Hematopoietic multipotent progenitor cell treated with erythropoietin and hydrocortisone succinate and interleukin-3 and kit ligand, for 6 days (in vitro differentiated cells): ENCODE data around the gene ATAD2B.
"Not testable (repeated sequence)": the region's sequence is repeated elsewhere in the genome, so short reads cannot be mapped to it uniquely, and the experiment has no call there.

Experiments
- DNase-seq: peaks from one replicate; pipeline ENCODE4 v3.0.0-alpha.2; 2015

The ATAD2B gene

DNA sequence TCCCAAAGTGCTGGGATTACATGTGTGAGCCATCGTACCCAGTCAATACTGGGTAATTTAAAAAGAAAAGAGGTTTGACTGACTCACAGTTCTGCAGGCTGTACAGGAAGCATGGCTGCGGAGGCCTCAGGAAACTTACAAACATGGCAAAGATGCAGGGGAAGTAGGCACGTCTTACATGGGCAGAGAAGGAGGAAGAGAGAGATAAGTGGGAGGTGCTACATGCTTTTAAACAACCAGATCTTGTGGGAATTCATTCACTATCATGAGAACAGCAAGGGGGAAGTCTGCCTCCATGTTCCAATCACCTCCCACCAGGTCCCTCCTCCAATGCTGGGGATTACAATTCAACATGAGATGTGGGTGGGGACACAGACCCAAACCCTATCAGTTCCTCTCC, 192.5 kb downstream of the ATAD2B start:
- DNase-seq = no peak

DNA sequence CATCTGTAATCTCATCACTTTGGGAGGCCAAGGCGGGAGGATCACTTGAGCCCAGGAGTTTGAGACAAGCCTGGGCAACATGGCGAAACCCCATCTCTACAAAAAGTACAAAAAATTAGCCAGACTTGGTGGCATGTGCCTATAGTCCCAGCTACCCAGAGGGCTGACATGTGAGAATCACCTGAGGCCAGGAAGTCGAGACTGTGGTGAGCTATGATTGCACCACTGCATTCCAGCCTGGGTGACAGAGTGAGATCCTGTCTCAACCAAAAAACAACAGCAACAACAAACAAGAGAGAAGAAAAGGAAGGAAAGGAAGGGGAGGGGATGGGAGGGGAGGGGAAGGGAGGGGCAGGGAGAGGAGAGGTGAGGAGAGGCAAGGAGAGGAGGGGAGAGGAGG, 203.9 kb downstream of the ATAD2B start:
- not testable (repeated sequence) for DNase-seq

DNA sequence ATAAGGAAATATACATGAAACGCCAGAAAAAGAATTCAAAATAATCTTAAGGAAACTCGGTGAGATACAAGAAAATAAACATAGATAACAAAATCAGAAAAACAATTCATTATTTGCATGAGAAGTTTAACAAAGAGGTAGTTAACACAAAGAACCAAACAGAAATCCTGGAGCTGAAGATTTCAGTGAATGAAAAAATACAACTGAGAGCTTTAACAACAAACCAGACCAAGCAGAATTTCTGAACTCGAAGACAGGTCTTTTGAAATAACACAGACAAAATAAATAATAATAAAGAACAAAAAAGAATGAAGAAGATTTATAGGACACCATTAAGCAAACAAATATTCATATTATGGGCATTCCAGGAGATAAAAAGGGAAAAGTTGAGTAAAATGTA, 204.7 kb downstream of the ATAD2B start:
- no peak for DNase-seq

DNA sequence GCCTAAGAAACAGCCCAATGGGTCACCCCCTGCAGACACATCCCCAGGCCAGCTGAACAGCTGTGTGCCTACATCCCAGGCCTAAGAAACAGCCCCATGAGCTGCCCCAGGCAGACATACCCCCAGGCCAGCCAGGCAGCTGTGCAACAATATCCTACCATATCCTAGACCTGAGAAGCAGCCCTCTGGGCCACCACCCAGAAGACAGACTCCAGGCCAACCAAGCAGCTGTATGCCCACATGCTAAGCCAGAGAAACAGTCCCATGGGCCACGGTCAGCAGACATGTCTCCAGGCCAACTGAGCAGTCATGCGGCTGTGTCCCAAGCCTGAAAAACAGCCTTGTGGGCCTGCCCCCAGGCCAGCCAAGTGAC, 205.5 kb downstream of the ATAD2B start:
- no peak for DNase-seq

DNA sequence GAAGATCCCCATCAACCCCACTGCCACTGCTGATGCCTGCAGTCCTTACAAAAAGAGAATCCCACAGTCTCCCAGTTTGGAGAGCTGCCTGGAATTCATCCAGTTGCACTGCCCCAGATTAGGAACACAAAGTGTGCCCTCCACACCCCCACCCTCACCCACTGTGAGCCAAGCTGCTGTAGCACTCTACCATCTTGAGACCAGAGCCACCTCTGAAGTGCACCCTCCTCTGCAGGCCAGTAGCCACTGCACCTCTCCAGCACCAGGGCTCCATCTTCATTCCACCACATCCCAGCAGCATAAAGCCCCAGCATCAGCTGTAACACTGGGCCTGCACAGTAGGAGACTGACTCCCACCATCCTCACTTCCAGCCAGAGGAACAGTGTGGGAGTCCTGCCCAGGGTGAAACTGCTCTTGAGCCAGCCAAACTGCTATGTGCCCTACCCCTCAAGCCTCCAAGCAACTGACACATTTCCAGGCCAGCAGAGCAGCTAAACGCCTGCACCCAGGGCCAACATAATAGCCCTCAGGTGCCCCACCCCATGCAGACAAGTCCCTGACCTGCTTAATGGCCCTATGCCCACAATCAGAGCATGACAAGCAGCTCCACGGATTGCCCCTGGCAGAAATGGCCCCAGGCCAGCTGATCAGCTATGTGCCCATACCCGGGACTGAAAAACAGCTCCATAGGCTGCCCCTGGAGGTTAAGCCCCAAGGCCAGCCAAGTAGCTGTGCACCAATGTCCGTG, 206.0 kb downstream of the ATAD2B start:
- no peak for DNase-seq

DNA sequence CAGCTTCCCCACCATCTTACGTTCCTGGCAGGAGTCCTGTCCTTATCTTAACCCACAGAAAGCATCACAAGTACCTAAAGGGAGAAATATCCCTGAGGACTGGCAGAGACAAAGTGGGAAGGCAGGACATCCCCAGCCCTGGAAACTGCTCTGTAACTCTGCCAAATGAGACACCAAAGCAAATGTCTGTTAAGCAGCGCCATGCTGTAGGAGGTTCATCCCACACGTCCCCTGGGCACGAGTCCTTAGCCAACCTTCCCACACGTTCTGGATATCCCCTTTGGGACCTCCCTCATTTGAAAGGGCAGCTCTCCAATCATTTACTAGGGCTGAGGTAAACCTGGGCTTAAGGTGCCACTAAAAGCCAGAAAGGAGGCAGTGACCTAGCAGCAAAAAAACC, 207.2 kb downstream of the ATAD2B start:
- no peak for DNase-seq

DNA sequence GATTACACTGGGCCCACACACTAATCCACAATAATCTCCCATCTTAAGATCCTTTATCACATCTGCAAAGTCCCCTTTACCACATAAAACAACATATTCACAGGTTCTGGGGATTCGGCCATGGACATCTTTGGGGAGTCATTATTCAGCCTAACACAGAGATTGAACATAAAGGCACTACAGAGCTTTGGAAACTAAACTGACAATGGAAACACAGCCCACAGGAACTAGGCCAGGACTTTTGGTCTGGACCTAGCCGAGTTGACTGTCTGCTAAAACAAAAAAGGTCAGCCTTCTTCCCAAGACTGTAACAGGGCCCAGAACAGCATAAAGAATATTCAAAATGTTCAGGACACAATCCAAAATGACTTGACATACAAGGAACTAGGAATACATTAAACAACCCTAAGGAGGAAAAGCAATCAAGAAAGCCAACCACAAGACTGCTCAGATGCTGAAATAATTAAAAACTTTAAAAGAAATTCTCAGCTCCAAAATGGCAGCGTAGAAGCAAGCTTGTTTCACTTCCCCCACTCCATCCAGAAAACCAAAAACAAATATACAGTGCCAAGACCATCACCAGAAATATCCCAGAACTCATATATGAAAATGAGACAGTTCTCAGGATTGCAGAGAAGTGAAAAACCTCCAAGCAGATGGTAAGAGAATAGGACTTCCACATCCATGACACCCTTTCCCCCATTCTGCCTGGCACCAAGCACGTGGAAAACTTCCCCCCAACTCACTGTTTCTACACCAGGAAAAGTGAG, 207.8 kb downstream of the ATAD2B start:
- no peak for DNase-seq

DNA sequence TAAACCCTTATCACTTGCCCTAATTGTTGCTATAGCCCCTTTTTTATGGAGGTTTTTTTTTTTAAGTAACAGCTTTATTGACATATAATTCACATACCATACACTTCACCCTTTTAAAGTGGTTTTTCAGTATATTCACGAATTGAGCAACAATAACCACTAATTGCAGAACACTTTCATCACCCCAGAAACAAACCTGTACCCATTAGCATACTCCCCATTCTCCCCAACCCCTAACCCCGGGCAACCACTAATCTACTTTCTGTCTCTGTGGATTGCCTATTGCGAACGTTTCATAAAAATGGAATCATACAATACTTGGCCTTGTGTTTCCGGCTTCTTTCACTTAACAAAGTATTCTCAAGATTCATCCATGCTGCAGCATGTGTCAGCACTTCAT, 213.6 kb downstream of the ATAD2B start:
- peak; percentile 35 for DNase-seq

DNA sequence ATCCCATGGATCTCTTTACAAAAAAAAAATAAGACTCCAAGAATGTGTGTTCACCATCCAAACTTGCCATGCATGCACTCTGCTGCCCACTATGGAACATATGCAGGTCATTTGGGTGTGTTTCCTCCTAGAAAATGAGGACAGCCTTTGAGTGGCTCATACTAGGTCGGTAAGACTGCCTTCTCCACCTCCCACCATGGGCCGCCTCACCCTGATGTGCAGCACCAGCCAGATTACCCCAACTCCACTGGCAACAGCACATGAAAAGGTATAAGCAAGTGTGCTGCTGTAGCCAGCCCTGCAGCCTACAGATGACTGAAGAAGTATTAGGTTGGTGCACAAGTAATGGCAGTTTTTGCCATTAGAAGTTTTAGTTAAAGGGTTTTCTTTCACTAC, 214.2 kb downstream of the ATAD2B start:
- no peak for DNase-seq

DNA sequence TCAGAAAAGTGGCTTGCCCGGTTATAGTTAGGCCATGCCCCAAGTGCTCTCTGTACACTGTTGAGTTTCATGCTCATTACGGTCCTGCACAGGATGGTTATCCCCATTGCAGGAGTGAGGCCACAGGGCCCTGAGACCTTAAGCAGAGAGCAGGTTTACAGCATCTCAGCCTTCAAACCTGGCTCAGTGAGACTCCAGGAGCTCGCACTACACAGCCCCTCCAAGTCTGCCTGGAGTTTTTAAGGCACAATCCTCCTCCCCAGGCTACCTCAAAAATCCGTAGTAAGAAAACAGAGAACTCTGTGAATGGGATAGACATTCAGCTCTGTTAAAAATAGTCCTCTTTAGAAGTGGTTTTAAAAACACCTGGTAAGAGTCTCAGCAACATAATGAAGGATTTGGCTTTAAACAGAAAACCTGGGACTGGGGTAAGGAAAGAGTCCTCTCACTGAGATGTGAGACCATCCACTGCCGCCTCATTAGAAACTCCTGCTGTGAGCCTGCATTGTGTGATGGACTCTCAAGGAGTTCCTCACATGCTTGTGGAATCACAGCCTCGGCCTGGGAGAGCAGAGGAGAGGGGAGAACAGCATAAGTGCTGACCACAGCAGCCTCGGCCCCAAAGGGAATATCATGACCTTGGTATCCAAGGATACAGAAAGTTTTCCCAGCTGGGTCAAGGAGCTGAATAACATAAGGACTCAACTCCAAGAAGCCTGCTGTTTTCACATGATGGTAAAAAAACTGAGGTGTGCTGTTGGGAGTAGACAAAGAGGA, 214.8 kb downstream of the ATAD2B start:
- no peak for DNase-seq

DNA sequence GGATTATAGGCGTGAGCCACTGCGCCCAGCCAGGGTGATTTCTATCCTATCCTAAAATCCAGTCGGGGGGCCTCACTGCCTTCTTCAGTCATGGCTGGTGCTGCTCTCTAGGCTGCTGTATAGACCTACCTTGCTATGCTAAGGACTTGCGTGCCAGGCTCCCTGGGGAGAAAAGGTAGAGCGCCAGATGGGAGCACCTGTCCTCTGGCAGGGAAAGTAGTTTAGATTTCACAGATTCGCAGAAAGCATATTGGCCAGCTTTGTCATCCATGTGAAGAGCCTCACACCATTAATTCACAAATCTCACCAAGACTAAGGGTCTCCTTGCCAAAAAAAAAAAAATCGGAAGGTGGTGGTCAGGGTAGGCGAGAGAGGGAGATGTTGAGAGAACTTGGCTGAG, 217.6 kb downstream of the ATAD2B start:
- no peak for DNase-seq

DNA sequence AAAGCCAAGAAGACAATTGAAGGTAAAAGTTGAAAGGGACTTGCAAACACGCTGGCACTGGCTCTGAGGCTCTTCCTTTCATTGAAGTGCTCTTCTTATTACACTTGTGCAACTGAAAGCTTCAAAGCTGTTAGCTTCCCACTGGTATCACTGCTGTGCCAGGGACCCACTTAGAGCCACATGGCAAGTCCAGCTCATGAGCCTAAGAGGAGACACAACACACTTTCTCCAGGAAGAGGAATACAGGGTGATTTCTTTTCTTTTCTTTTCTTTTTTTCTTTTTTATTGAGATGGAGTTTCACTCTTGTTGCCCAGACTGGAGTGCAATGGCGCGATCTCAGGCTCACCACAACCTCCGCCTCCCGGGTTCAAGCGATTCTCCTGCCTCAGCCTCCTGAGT, 218.2 kb downstream of the ATAD2B start:
- no peak for DNase-seq

DNA sequence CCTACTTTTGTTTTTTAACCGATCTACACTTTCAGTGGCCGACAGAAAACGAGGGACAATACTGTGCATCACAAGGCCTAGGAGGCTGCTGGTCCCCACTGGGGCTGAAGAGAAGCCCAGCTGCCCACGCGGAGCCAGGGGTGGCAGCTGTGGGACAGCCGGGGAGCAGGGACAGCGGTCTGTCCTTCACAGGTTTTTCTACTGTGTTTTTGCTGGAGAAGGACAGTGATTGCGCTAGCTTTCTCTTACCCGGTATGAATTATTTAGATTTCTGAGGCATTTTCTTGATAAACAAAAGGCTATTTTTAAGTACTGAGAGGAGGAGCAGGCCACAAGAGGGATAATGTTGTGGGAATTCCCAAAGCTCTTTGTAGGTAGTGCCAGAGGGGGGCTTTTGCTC, 219.8 kb downstream of the ATAD2B start:
- DNase-seq = no peak

DNA sequence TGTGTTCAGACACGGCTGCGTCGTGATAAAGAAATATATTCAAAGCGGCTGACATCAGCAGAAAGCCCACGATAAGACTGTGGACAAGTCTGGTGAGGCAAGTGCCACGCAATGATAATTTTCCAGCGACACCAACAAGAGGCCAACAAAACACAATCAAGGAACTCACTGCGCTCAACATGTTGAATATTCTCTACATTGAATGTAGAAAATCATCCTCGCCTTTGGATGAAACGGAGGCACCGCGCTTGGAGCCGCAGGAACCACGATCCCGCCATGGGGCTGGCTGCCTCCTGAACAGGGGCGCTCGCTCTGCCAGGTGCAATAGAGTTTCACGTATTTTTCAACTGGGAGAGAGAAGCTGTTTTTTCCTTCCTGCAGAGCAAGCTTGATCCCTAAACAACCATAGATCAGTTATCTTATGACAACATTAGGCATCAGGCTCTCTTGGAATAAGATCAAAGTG, 220.3 kb downstream of the ATAD2B start:
- DNase-seq = no peak

DNA sequence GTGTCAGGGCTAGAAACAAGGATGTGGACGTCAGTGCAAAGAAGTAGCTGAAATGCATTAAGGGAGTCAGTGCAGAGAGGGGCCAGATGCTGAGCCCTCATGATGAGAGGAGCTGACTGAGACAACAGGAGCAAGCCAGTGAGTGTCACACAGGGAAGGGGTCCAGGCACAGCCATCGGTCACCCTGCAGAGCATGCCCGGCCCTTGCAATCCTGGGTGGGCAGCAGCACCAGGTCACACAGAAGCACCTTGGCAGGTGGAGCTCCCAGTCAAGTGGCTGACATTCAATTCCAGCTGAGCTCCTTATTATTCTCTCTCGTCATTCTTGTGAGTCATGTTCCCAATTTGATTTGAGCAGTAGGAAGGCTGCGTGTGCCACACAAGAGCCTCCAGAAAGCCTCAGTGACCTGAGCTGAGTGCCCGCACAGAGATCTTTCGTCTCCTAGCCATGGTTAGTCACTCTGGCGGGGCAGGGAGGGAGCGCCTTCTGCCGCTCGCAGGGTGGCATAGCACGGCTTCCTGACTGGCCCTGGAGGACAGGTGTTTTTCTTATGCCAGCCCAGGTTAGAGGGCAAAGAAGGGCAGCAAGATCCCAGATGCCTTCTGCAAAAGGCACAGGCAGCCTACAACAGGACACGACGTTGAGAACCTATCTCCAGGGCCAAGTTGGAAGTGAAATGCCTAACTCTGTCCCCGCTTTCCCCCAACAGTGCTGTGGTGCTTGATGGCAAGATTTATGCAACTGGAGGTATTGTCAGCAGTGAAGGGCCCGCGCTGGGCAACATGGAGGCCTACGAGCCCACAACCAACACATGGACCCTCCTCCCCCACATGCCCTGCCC, 220.9 kb downstream of the ATAD2B start:
- no peak for DNase-seq

DNA sequence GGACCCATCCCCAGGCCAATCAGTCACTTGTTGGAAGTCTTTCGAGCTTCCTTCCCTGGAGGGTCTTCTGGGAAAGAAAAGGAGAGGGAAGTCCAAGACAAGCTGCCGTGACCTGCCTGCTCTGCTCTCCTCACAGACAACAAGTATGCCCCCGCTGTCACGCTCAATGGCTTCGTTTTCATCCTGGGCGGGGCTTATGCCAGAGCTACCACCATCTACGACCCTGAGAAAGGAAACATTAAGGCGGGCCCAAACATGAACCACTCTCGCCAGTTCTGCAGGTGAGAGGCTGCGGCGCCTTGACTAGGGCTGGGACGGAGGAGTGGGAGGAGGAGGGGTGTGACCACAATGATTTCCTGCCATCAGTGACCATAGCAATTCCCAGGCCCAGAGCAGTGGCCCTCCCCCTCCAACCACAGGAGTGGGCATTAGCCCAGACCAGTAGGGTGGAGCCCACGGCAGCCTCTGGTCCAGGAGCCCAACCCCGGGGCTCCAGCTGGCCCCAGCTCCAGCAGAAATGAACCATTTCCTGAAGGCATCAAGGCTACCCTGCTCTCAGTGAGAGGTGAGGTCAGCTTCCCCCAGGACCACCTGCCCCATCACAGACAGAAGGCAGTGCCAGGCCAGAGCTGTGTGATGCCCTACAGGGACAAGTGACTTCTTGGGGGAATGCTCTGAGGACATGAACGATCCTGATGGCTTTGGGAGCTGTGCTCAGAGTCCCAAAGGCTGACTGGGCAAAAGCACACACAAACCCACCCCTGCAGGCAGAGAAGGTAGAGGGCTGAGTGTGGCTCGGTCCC, 223.1 kb downstream of the ATAD2B start:
- DNase-seq = no peak

DNA sequence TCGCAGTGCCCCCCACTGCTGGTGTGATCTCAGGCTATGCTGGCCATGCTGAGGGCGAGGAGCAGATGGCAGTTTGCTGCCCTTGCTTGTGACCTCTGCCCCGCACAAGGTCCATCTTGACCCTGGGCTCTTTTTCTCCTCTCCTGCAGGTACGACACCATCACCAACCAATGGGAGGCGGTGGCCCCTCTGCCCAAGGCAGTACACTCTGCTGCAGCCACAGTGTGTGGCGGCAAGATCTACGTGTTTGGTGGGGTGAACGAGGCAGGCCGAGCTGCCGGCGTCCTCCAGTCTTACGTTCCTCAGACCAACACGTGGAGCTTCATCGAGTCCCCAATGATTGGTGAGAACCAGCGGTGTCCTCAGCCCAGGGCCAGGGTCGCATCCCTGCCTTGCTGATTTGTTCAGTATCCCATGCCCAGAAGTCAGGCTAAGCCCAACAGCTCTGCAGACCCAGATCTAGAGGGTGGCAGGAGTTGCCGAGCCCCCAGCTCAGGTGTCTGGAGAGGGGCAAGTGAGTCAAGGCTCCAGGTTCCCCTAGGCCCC, 223.8 kb downstream of the ATAD2B start:
- DNase-seq = no peak

DNA sequence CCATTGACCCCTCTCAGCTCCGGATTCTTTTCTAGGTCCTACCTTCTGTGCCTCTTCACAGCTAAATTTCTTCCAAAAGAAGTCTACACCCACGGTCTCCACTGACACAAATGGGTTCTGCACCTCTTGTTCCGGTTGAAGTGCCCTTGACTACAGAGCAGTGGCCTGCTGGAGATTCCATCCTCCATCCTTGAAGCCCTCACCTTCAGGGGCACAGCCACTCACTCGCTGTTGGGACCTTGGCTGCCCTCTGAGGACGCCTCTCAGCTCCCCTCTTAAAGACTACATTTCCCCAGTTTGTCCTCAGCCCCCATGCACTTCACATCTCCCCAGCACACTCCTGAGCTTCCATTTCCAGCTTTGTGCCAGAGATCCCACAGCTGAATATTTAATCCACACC, 226.3 kb downstream of the ATAD2B start:
- no peak for DNase-seq

DNA sequence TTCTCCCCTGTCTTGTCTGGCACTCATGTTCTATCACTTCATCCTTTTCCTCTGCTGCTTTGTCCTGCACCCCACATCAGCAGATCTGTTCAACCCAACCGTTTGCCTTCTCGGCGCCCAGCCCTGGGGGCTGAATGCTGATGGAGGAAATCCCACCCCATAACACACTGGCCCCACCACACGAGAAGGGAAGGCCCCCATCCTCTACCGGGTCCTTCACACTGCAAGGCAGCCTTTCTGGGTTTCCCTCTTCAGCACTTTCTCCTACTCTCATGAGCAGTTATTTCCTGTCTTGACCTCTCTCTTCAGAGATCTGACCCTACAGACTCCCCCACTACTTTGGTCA, 227.4 kb downstream of the ATAD2B start:
- DNase-seq = no peak

DNA sequence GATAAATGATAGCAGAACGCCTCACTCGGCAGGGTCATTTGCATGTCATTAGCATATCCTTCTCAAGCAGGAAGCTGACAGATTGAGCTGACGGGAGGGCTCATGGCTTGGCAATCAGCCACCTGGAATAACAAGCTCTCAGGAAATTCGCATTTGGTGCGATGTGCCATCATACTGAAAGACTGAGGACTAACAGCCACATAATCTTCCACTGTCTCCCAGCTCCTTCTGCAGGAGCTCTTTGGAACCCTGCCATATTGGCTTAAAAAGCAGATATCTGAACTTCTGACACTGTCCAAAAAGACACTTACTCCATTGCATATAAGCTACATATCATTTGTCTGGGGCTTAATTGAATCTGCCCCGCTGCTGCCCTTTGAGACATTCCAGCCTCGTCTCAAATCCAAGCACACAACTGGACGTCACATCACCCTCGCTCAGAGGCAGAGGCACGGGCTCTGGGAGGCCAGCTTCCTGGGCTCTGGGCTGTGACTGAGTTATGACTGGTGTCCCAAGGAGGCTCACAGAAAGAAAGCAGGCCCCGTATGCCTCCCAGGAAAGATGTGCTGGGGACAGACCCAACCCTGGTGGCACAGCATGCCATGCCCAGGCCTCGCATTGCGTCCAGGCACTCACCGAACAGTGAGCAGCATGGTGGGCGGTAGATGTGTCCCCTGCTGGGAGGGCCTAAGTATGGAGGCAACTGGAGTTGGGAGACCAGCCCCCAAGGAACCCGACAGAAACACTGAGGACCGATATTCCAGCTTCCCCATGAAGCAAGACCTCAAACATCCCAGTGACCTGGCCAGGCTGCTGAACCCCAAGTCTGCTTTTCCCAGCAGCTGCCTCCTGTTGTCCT, 228.0 kb downstream of the ATAD2B start:
- DNase-seq = no peak
